Activated T-helper 1 cell treated with anti-CD3 and anti-CD28 coated beads, Interleukin-12 subunit alpha, Interleukin-12 subunit beta, Interleukin-2, Interleukin-4 antibody, amounts not matched to agents 30 ng/mL and 10 ng/mL and 1 ng/mL, durations not matched to agents 14 hours and 24 hours and 36 hours (primary cell): Measurements from ENCODE around the gene ADGRA3. TPM values are rescaled to one million over a fixed set of nuclear protein-coding genes. Genes with fewer than 3 reads are reported as not detected.

Experiments
- DNase-seq: peaks from one replicate; pipeline ENCODE4 v3.0.0; 2021; ENCODE audit warnings: low spot score
- H3K27ac Mint-ChIP-seq: one replicate; pipeline ENCODE4 v1.8.0; 2021; ENCODE audit warnings: mild to moderate bottlenecking, mixed read lengths
- H3K27me3 Mint-ChIP-seq: one replicate; pipeline ENCODE4 v1.8.0; 2022; ENCODE audit warnings: mild to moderate bottlenecking, moderate library complexity, mixed read lengths; ENCODE audit not compliant: insufficient read depth
- H3K36me3 Mint-ChIP-seq: one replicate; pipeline ENCODE4 v1.8.0; 2021; ENCODE audit warnings: low read depth, mixed read lengths
- H3K4me1 Mint-ChIP-seq: one replicate; pipeline ENCODE4 v1.8.0; 2021; ENCODE audit warnings: low read depth, mixed read lengths
- H3K4me3 Mint-ChIP-seq: one replicate; pipeline ENCODE4 v1.8.0; 2021; ENCODE audit warnings: mild to moderate bottlenecking, moderate library complexity, mixed read lengths
- H3K9me3 Mint-ChIP-seq: one replicate; pipeline ENCODE4 v1.8.0; 2021; ENCODE audit warnings: mixed read lengths
- intact Hi-C: fragments of 100-400 bp; cut with micrococcal nuclease; formaldehyde crosslinking; loops from one replicate; pipeline ENCODE4 v1.15.1; 2024
- total RNA-seq: library from RNA; stranded (reverse); gene quantifications from 2 replicates; pipeline ENCODE4 v1.2.3, GENCODE V29; 2022

Gene ADGRA3
- total RNA-seq, 1 donor from 2014 or later, result 19.2 TPM

GRCh38 chr4:22442956-22443355, 72.9 kb downstream of the ADGRA3 start:
- Mint-ChIP-seq H3K27ac (no peak overlapping the region), H3K4me3 (no peak overlapping the region), H3K36me3 (peaks cover 14% of the 10 kb centered on the region), H3K4me1 (peaks cover 32% of the 10 kb centered on the region), H3K9me3 (no peaks in the 10 kb centered on the region), H3K27me3 (no peaks in the 10 kb centered on the region)
- no peak for DNase-seq
- intact Hi-C loops, result loop anchor here (2.0 kb wide), 1 partner anchor 26 kb away; no protein-coding TSS in a partner anchor

- H3K9me3 Mint-ChIP-seq, result no peaks in the 10 kb centered on the region
- intact Hi-C loops, result no loop called here
Measured at GRCh38 chr4:22440999-22441398, 74.9 kb downstream of the ADGRA3 start.

GRCh38 chr4:22439947-22440346, 75.9 kb downstream of the ADGRA3 start:
- Mint-ChIP-seq H3K4me3 (no peak overlapping the region), H3K36me3 (peaks cover 12% of the 10 kb centered on the region), H3K27ac (no peak overlapping the region), H3K27me3 (no peaks in the 10 kb centered on the region), H3K4me1 (peaks cover 24% of the 10 kb centered on the region), H3K9me3 (no peaks in the 10 kb centered on the region)
- intact Hi-C loops, result no loop called here
- no peak for DNase-seq

More at GRCh38 chr4:22440999-22441398, 74.9 kb downstream of the ADGRA3 start:
- Mint-ChIP-seq H3K27ac (no peak overlapping the region), H3K4me3 (no peak overlapping the region), H3K4me1 (peaks cover 32% of the 10 kb centered on the region), H3K27me3 (no peaks in the 10 kb centered on the region), H3K36me3 (peaks cover 14% of the 10 kb centered on the region)
- DNase-seq, result no peak

- H3K4me1 Mint-ChIP-seq, result peaks cover under 1% of the 10 kb centered on the region
- H3K36me3 Mint-ChIP-seq, result peaks cover 4% of the 10 kb centered on the region
- H3K4me3 Mint-ChIP-seq, result no peak overlapping the region
- intact Hi-C loops, result loop anchor here (1.0 kb wide), 1 partner anchor 25 kb away; no protein-coding TSS in a partner anchor
- no peak for DNase-seq
- H3K27ac Mint-ChIP-seq, result no peak overlapping the region
- H3K9me3 Mint-ChIP-seq, result no peaks in the 10 kb centered on the region
- H3K27me3 Mint-ChIP-seq, result no peaks in the 10 kb centered on the region
Measured at GRCh38 chr4:22435652-22436051, 80.2 kb downstream of the ADGRA3 start.

GRCh38 chr4:22434895-22435294, 81.0 kb downstream of the ADGRA3 start:
- no peaks in the 10 kb centered on the region for H3K4me1 Mint-ChIP-seq
- H3K27ac Mint-ChIP-seq, result no peak overlapping the region
- intact Hi-C loops, result loop anchor here (1.0 kb wide), 1 partner anchor 25 kb away; no protein-coding TSS in a partner anchor
- no peaks in the 10 kb centered on the region for H3K27me3 Mint-ChIP-seq
- H3K9me3 Mint-ChIP-seq, result no peaks in the 10 kb centered on the region
- peaks cover 3% of the 10 kb centered on the region for H3K36me3 Mint-ChIP-seq
- no peak overlapping the region for H3K4me3 Mint-ChIP-seq
- DNase-seq, result no peak

GRCh38 chr4:22430626-22431025, 85.2 kb downstream of the ADGRA3 start:
- no peak overlapping the region for H3K27ac Mint-ChIP-seq
- H3K36me3 Mint-ChIP-seq, result no peaks in the 10 kb centered on the region
- no peak for DNase-seq
- H3K4me1 Mint-ChIP-seq, result no peaks in the 10 kb centered on the region
- no peak overlapping the region for H3K4me3 Mint-ChIP-seq
- H3K27me3 Mint-ChIP-seq, result no peaks in the 10 kb centered on the region
- intact Hi-C loops, result no loop called here
- H3K9me3 Mint-ChIP-seq, result no peaks in the 10 kb centered on the region

GRCh38 chr4:22428441-22428840, 87.4 kb downstream of the ADGRA3 start:
- no peak overlapping the region for H3K4me3 Mint-ChIP-seq
- H3K27ac Mint-ChIP-seq, result no peak overlapping the region
- H3K9me3 Mint-ChIP-seq, result no peaks in the 10 kb centered on the region
- no peaks in the 10 kb centered on the region for H3K4me1 Mint-ChIP-seq
- DNase-seq, result no peak
- H3K36me3 Mint-ChIP-seq, result no peaks in the 10 kb centered on the region
- no peaks in the 10 kb centered on the region for H3K27me3 Mint-ChIP-seq
- intact Hi-C loops, result no loop called here

- Mint-ChIP-seq H3K4me3 (no peak overlapping the region), H3K27ac (no peak overlapping the region), H3K36me3 (no peaks in the 10 kb centered on the region), H3K9me3 (no peaks in the 10 kb centered on the region), H3K27me3 (no peaks in the 10 kb centered on the region), H3K4me1 (no peaks in the 10 kb centered on the region)
- no peak for DNase-seq
- intact Hi-C loops, result no loop called here
Measured at GRCh38 chr4:22427675-22428074, 88.2 kb downstream of the ADGRA3 start.

GRCh38 chr4:22420291-22420690, 95.6 kb downstream of the ADGRA3 start:
- peaks cover 13% of the 10 kb centered on the region for H3K4me1 Mint-ChIP-seq
- no peak overlapping the region for H3K27ac Mint-ChIP-seq
- intact Hi-C loops, result no loop called here
- no peaks in the 10 kb centered on the region for H3K27me3 Mint-ChIP-seq
- H3K4me3 Mint-ChIP-seq, result no peak overlapping the region
- no peak for DNase-seq
- peaks cover 4% of the 10 kb centered on the region for H3K36me3 Mint-ChIP-seq
- H3K9me3 Mint-ChIP-seq, result no peaks in the 10 kb centered on the region

GRCh38 chr4:22417408-22417807, 98.5 kb downstream of the ADGRA3 start:
- H3K36me3 Mint-ChIP-seq, result peaks cover 4% of the 10 kb centered on the region
- intact Hi-C loops, result loop anchor here (2.0 to 10.0 kb wide), 2 partner anchors 25 to 97 kb away; partner anchors contain the start of gene ADGRA3
- no peak for DNase-seq
- H3K9me3 Mint-ChIP-seq, result no peaks in the 10 kb centered on the region
- H3K4me1 Mint-ChIP-seq, result peaks cover 13% of the 10 kb centered on the region
- no peak overlapping the region for H3K27ac Mint-ChIP-seq
- no peak overlapping the region for H3K4me3 Mint-ChIP-seq
- H3K27me3 Mint-ChIP-seq, result no peaks in the 10 kb centered on the region

- intact Hi-C loops, result loop anchor here (2.0 to 10.0 kb wide), 2 partner anchors 26 to 98 kb away; partner anchors contain the start of gene ADGRA3
- Mint-ChIP-seq H3K36me3 (peaks cover 4% of the 10 kb centered on the region), H3K4me3 (no peak overlapping the region), H3K9me3 (no peaks in the 10 kb centered on the region), H3K4me1 (peaks cover 13% of the 10 kb centered on the region), H3K27me3 (no peaks in the 10 kb centered on the region), H3K27ac (peak overlapping the region; percentile 2)
- no peak for DNase-seq
Measured at GRCh38 chr4:22416403-22416802, 99.5 kb downstream of the ADGRA3 start.

- Mint-ChIP-seq H3K36me3 (peaks cover 4% of the 10 kb centered on the region), H3K9me3 (no peaks in the 10 kb centered on the region), H3K27me3 (no peaks in the 10 kb centered on the region), H3K27ac (no peak overlapping the region), H3K4me1 (peaks cover 13% of the 10 kb centered on the region), H3K4me3 (no peak overlapping the region)
- intact Hi-C loops, result loop anchor here (10.0 kb wide), 1 partner anchor 100 kb away; the partner anchor contains the start of gene ADGRA3
- no peak for DNase-seq
Measured at GRCh38 chr4:22414833-22415232, 101.0 kb downstream of the ADGRA3 start.

- Mint-ChIP-seq H3K27ac (no peak overlapping the region), H3K27me3 (no peaks in the 10 kb centered on the region), H3K4me3 (no peak overlapping the region), H3K4me1 (peaks cover 13% of the 10 kb centered on the region), H3K36me3 (peaks cover 4% of the 10 kb centered on the region), H3K9me3 (no peaks in the 10 kb centered on the region)
- intact Hi-C loops, result loop anchor here (10.0 kb wide), 1 partner anchor 101 kb away; the partner anchor contains the start of gene ADGRA3
- no peak for DNase-seq
Measured at GRCh38 chr4:22413471-22413870, 102.4 kb downstream of the ADGRA3 start.

GRCh38 chr4:22412013-22412412, 103.9 kb downstream of the ADGRA3 start:
- intact Hi-C loops, result loop anchor here (10.0 kb wide), 1 partner anchor 103 kb away; the partner anchor contains the start of gene ADGRA3
- no peaks in the 10 kb centered on the region for H3K36me3 Mint-ChIP-seq
- H3K4me1 Mint-ChIP-seq, result peaks cover 6% of the 10 kb centered on the region
- no peak overlapping the region for H3K27ac Mint-ChIP-seq
- no peaks in the 10 kb centered on the region for H3K9me3 Mint-ChIP-seq
- H3K4me3 Mint-ChIP-seq, result no peak overlapping the region
- H3K27me3 Mint-ChIP-seq, result no peaks in the 10 kb centered on the region
- no peak for DNase-seq
